Measurements from ENCODE around the gene CIB1.
"Not testable (repeated sequence)": the region's sequence is repeated elsewhere in the genome, so short reads cannot be mapped to it uniquely, and the experiment has no call there.

The CIB1 gene
- 176 reads per million, percentile 91 among the genes with 10 or more reads in this experiment for total RNA-seq

DNA sequence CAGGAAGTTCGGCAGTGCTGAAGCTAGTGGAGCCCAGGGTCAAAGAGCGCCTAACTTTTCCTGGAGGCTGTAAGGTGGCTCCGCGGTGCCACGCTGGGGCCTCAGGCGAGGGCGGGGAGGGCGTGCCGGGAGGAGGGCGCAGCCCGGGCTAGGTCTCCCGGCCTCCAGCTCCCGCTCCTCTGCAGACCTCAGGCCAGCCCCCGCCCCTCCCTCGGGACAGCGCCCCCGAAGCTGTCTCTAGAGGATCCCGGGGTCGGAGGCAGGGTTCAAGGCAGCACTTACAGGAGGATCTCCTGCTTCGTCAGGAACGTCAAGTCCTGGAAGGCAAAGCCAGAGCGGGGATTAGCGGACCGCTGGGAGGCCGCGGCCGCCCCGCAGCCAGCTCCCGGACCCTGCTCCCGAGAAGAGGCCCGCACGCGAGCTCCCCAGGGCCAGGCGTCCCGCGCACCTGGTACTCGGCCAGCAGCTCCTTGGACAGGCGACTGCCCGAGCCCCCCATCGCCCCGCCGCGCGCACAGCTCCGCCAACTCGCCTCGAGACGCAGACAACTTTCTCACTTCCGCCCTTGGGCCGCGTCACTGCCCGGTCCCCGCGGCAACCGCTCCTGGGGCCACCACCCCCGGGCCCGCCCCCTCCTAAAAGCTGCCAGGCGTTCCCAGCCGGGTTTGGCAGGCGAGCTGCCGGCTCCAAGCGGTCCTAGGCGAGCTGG lies at the start of gene CIB1:
TSS of gene CIB1 (minus strand) at position 555 of the 709 bp plus-strand sequence. CDS start at position 499, 56 bp downstream.
- DNase-seq, result peak; percentile 96

DNA sequence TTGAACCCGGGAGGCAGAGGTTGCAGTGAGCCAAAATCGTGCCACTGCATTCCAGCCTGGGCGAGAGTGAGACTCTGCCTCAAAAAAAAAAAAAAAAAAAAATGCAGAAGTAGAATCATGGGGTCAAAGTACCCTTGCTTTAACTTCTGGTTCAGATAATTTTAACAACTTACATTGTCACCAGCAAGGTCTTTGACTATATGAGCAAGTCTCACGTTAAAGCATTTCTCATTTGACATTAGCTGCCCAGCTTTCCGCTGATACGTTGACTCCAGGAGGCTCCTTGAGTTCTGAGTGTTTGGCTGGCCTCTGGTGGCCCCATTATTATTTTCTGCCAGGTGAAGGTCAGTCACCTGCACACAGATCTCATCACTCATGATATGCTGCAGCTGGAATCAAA lies 47.9 kb upstream of the CIB1 start:
- DNase-seq, result not testable (repeated sequence)

DNA sequence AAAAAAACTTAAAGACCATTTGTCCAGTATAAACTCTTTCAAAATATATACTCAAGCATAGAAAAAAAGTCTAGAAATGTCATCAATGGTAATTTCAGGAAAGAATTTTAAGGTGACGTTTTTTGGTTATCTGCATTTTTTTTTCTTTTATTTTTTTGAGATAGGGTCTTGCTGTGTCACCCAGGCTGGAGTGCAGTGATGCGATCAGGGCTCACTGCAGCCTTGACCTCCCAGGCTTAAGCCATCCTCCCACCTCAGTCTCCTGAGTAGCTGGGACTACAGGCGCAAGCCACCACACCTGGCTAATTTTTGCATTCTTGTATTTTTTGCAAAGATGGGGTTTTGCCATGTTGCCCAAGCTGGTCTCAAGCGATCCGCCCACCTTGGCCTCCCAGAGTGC lies 47.0 kb upstream of the CIB1 start:
- DNase-seq, result not testable (repeated sequence)

DNA sequence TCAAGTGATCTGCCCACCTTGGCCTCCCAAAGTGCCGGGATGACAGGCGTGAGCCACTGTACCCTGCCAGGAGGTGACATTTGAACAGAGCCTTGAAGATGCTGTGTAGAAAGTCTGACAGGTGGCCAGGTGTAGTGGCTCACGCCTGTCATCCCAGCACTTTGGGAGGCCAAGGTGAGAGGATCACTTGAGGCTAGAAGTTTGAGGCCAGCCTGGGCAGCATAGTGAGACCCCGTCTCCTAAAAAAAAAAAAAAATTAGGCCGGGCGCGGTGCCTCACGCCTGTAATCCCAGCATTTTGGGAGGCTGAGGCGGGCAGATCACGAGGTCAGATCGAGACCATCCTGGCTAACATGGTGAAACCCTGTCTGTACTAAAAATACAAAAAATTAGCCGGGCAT lies 44.7 kb upstream of the CIB1 start:
- not testable (repeated sequence) for DNase-seq

DNA sequence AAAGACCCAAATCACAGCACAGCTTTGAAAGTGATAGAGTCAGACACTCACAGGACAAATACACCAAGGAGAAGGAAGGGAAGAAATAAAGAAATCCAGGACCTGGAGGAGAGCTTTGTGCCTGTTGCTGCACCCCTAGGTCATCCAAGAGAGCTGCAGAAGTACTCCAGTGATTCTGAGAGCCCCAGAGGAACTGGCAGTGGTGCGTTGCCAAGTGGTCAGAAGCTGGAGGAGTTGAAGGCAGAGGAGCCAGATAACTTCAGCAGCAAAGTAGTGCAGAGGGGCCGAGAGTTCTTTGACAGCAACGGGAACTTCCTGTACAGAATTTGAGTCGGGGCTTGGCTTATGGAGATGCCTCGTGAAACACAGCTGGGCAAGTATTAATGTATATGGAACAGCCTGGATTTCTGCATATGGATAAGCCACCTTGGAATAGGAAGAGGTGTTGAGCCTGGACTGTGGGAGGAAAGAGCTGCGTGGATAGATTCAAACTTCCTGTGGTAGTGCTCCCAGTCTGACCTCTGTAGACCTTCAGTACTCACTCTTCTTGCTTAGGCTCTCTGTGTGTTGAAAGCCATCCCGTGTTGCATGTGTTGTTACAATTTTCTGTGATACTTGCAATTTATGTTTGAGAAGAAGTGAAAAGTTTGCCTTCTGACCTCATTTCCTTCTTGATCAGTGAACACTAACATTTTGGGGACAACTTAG lies 37.9 kb upstream of the CIB1 start:
- no peak for DNase-seq

DNA sequence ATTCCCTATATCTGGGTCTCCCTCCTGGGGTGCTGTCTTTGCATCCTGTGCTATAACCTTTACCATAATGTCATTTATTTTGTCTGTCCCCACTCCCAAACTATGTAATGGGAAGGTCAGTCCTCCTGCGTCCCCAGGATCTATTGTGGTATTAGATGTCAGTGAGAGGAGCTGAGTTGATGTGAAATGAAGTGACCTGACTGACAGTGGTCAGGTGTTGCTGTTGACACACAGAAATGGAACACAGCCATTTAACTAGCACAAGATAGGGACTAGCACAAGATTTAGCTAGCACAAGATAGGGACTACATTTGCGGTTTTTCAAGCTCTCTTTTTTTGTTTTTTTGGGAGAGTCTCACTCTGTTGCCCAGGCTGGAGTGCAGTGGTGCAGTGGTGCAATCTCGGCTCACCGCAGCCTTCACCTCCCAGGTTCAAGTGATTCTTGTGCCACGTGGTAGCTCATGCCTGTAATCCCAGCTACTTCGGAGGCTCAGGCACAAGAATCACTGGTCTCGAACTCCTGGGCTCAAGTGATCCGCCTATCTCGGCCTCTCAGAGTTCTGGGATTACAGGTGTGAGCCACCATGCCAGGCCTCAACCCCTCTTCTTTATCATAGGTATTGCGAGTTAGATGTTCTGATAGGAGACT lies 36.9 kb upstream of the CIB1 start:
- no peak for DNase-seq

DNA sequence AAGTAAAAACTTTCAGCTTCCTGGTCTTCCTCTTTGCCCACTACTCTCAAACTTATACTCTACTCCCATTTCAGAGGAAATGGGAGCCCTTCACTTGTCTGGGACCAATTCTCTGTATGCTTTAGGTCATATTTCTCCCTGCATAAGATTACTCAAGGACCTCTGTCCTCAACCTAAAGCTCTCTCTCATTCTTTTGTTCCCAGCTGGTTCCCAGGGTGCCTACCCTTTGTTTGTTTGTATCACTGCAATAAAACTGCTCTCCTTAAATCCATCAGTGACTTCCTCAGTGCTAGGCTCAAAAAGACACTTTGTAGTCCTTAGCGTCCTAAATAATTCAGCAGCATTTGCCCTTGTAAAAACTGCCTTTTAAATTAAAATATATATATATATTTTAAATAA lies 34.7 kb upstream of the CIB1 start:
- no peak for DNase-seq

DNA sequence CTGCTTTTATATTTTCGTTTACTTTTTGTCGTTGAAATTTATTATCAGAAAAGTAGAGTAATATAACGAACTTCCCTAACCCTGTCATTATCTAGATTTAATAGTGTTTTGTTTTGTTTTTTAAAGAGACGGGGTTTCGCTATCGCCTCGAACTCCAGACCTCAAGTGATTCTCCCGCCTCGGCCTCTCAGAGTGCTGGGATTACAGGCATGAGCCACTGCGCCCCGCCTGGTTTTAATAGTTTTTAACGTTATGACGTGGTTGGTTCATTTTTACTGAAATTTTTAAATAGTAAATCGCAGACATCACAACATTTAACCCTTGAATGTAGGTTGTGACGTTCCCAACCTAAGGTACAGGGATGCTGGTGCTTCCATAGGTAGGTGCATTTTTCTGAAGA lies 32.7 kb upstream of the CIB1 start:
- DNase-seq, result no peak

DNA sequence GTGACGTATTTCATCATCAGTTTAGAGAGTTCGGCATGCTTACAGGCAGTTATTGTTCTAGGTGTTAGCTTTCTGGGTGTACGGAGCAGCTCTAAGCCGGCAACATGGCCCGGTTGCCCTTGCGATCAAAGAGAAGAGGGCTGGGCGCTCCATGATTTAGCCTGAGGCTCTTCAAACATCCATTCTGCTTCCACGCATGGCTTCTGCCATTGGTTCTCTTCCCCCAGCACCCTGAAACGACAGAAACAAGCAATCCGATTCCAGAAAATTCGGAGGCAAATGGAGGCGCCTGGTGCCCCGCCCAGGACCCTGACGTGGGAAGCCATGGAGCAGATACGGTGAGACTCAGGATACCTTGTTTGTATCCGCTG lies 32.3 kb upstream of the CIB1 start:
- no peak for DNase-seq

DNA sequence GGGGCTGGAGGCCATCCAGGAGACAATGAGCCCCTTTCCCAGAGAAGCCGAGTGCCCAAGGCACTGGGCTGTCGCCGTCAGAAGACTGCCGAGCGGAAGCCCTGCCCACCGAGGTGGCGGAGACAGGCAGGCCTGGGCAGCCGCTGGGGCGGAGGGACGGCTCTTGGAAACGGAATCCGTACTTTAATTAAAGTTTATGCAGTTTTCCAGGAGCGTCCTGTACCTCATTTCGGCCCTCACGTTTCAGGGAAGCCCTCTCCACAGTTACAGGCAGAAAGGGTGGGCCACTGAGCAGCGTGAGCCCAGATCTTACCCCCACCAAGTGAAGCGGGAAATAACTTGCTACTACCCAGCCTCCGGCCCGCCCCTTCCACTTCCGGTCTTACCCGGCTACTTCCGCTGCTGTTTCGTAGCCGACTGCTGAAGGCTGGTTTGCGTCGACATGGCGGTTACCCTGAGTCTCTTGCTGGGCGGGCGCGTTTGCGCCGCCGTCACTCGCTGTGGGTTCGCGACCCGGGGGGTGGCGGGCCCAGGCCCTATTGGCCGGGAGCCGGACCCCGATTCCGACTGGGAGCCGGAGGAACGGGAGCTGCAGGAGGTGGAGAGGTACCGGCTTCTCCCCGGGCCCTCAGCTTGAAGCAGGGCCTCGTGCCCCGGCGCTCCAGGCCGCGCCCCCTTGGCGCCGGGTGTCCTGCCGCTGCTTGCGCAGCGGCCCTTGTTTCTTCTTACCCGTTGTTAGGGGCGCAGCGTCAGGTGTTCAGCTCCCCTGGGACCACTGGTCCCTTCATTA lies 31.7 kb upstream of the CIB1 start, which contains the start of gene NGRN:
TSS of gene NGRN (plus strand) at position 402 of the 790 bp plus-strand sequence. CDS start at position 443, 41 bp downstream.
- DNase-seq, result peak; percentile 87

DNA sequence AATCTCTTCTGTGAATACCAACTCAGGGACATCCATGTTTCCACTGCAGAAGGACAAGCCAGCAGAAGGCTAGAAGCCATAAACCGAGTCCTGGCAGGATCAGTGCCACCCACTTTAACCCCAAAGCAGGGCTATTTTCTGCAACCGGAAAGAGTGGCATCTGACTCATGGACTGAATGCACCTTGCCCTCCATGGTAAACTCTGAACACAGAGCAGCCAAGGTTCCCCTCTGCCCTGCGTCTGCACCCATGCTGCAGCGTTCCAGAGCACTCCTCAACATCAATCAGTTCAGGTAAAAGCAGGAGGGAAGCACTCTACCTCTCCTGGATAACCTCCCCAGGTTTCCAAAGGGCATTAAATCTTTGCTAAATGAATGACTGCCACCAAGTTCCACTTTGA lies 30.9 kb upstream of the CIB1 start:
- DNase-seq, result peak; percentile 8

DNA sequence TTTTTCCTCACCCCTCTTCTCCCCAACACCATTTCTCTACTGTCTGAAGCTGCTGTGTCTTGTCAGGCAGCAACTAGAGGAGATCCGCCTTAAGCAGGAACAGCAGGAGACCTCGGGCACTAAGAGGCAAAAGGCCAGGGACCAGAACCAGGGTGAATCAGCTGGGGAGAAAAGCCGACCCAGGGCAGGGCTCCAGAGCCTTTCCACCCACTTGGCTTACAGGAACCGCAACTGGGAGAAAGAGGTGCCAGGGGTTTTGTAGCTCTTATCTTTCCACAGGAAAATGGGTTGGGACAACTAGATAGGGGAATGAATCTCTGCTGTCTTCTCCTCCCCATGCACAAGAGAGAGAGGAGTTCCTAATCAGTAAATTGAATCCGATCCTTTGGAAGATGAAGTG lies 28.7 kb upstream of the CIB1 start:
- no peak for DNase-seq

DNA sequence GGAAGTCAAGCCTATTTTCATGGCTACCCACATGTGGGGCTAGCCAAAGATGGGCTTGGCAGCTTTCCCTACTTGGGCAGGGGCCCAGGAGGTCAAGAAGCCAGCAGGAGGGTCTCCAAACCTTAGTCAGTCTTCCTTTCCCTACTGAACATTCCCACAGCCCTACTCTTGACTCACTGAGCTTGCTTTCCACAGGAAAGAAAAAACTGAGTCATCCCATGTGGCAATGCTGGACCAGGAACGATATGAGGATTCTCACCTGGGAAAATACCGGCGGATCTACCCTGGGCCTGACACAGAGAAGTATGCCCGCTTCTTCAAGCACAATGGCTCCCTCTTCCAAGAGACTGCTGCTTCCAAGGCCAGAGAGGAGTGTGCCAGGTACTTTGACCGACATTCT lies 28.1 kb upstream of the CIB1 start:
- no peak for DNase-seq

DNA sequence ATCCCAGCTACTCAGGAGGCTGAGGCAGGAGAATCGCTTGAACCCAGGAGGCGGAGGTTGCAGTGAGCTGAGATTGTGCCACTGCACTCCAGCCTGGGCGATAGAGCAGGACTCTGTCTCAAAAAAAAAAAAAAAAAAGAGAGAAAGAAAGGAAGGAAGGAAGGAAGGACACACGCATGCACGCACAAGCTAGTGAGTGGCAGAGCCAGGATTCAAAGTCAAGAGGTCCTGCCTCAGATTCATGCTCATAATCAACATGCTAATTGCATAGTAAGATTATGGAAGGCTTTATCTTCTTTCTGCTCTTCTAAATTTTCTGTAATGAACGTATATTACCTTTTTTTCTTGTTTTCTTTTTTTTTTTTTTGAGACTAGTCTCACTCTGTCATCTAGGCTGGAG lies 27.0 kb upstream of the CIB1 start:
- DNase-seq, result not testable (repeated sequence)

DNA sequence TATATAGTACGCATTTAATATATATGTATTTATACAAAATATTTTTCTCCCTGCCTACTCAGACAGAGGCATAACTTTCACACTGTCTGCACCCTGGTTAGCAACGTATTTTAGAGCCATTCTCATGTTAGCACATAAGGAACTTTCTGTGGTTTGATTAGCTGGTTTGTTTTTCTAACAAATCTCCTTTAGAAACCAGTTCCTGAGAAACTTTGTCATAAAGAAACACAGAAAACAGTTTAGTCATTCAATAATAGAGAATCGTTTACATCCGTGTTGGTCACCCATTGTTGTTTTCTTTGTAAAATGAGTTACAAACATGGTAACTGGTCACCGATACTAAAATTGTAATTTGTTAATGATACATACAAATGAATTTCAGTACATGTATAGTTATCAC lies 25.8 kb upstream of the CIB1 start:
- DNase-seq, result no peak

DNA sequence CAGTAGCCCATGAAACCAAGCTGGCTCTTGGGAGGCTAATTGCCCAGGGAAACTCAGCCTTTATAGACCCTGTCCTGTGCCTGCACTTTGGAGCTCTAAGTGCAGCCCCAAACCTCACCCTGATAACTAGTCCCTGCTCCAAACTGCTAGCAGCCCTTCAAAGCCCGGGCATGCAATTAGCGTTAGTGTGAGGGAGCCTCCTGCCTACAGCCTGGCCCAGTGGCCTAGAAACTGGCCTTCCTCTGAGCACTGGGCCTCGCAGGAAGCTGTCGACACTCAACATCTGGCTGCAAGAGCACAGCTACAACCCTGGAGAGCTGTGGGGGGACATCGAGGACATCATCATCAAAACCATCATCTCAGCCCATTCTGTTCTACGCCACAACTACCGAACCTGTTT lies 24.0 kb upstream of the CIB1 start:
- no peak for DNase-seq

DNA sequence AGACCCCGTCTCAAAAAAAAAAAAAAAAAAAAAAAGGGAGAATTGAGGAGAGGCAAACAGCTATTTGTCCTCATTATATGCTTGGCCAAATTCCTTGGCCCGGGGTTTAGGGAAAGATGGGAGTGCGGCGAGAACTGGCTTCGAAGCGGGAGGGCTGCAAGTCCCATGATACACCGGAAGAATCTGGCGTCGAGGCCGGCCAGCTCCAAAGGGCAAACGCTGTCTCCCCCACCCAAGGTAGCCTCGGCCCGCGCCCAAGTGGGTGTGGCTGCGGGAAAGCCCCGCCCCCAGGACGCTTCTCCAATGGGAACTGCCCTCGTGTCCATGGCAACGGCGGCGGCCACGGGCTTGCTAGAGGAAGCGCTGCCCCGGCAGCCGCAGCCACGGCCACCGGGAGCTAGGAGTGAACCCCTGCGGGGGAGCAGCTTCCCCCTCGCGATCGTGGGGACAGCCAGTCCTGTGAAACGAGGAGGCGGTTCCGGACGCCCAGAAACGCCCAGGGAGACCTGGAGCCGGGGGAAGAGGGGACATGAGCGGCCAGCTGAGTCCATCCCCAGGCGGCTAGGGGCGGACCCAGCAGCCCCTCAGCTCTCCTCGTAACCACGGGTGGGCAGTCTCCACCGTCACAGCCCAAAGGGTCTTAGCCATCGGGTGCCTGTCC lies 15.6 kb upstream of the CIB1 start, which contains the start of gene TTLL13:
TSS of gene TTLL13 (plus strand) at position 354 of the 661 bp plus-strand sequence. CDS start 1,075 bp downstream, outside the sequence.
- DNase-seq, result no peak

DNA sequence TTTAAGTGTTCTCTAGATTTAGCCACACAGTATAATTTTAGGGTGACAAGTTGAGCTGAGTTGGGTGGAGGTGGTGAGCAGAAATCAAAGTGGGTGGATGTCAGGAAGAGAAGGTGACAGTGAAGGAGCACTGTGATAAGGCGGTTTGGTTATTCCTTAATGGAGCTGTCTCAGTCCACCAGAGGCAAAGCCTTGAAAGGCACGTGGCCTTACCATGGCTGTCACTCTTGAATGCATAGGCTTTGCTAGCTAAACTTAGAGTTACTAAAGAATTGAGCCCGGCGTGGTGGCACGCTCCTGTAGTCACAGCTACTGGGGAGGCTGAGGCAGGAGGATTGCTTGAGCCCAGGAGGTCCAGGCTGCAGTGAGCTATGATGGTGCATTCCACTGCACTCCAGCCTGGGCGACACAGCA lies 15.1 kb upstream of the CIB1 start:
- no peak for DNase-seq

DNA sequence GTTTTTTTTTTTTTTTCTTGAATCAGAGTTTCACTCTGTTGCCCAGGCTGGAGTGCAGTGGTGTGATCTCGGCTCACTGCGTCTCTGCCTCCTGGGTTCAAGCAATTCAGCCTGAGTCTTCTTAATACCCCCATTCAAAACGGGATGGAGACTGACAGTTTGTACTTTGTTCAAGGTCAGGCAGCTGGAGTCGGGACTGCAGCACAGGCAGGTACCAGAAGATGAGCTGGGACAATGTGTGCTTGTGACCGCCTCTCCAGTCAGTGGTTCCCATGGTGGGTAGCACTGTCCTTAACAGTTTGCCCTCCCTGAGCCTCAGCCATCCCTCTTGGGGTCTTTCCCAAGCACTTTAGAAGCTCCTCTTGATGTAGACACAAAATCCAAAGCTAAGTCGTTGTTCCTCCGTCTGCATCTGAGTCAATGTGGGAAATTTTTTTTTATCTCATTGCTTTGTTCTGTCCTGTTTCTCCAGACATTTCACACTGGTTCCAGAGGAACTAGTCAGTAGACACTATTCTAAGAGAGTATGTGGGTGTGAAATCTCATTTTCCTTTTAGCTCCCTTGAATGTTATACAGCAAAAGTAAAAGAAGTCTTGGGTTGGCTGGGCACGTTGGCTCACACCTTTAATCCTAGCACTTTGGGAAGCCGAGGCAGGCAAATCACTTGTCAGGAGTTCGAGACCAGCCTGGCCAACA lies 10.3 kb upstream of the CIB1 start:
- DNase-seq, result no peak

DNA sequence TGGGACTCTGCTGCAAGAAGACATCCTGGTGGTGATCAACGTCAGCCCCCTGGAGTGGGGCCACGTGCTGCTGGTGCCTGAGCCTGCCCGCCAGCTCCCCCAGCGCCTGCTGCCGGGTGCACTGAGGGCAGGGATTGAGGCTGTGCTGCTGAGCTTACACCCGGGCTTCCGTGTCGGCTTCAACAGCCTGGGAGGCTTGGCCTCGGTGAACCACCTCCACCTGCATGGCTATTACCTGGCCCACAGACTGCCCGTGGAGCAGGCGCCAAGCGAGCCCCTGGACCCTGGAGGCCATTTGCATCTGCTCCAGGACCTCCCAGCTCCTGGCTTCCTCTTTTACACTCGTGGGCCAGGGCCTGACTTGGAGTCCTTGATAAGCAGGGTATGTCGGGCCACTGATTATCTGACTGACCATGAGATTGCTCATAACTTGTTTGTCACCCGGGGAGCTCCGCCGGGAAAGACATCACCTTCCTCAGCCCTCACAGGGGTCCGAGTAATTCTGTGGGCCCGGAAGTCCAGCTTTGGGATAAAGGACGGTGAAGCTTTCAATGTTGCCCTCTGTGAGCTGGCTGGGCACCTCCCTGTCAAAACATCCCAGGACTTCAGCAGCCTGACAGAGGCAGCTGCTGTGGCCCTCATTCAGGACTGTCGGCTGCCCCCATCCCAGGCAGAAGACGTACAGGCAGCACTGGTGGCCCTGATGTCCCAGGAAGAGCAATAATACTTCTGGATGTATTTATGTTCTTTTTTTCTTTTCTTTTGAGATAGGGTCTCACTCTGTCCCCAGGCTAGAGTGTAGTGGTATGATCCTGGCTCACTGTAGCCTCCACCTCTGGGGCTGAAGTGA lies 7.8 kb upstream of the CIB1 start:
- DNase-seq, result no peak

DNA sequence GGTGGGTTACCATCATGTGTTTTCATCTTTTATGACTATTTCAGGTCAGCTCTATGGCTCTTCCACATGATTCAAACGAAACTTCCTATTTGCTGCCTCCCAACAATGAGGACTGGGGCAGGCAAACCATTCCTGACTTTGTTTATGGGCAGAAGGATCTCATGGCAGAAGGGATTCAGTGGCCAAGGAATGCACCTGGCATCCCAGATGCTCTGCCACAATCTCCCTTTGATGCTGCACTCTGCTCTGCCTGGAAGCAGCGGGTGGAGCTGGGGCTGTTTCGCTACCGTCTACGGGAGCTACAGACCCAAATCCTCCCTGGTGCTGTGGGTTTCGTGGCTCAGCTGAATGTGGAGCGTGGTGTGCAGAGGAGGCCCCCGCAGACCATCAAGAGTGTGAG lies 7.1 kb upstream of the CIB1 start:
- no peak for DNase-seq

Measured in effector CD4-positive, alpha-beta T cell (primary cell).